ENCODE results near the gene HYAL1.
"Not testable (repeated sequence)": the region's sequence is repeated elsewhere in the genome, so short reads cannot be mapped to it uniquely, and the experiment has no call there.

Gene HYAL1

GRCh38 chr3:50270422-50271224, 32.8 kb downstream of the HYAL1 start:
- no peak for DNase-seq

- DNase-seq: no peak
Observed at GRCh38 chr3:50269977-50270413, 33.4 kb downstream of the HYAL1 start.

GRCh38 chr3:50269460-50269859, 33.9 kb downstream of the HYAL1 start:
- no peak for DNase-seq

- DNase-seq: no peak
Observed at GRCh38 chr3:50268703-50269451, 34.5 kb downstream of the HYAL1 start, which contains the start of gene SEMA3B. Gene SEMA3B (plus strand): TSS chr3:50269147. CDS start chr3:50269241, 94 bp downstream.

- DNase-seq: no peak
Observed at GRCh38 chr3:50268276-50268675, 35.1 kb downstream of the HYAL1 start.

GRCh38 chr3:50267280-50267913, 36.0 kb downstream of the HYAL1 start:
- no peak for DNase-seq

- no peak for DNase-seq
Observed at GRCh38 chr3:50266836-50267235, 36.5 kb downstream of the HYAL1 start.

GRCh38 chr3:50266017-50266416, 37.4 kb downstream of the HYAL1 start:
- DNase-seq: no peak

- no peak for DNase-seq
Observed at GRCh38 chr3:50265571-50265970, 37.8 kb downstream of the HYAL1 start.

GRCh38 chr3:50264964-50265485, 38.3 kb downstream of the HYAL1 start:
- DNase-seq: no peak

- DNase-seq: no peak
Observed at GRCh38 chr3:50264383-50264963, 38.9 kb downstream of the HYAL1 start.

GRCh38 chr3:50263478-50264382, 39.6 kb downstream of the HYAL1 start:
- DNase-seq: no peak

GRCh38 chr3:50262778-50263177, 40.6 kb downstream of the HYAL1 start:
- DNase-seq: no peak

- not testable (repeated sequence) for DNase-seq
Observed at GRCh38 chr3:50262200-50262599, 41.2 kb downstream of the HYAL1 start.

- DNase-seq: no peak
Observed at GRCh38 chr3:50261505-50261904, 41.9 kb downstream of the HYAL1 start.

- no peak for DNase-seq
Observed at GRCh38 chr3:50260942-50261441, 42.4 kb downstream of the HYAL1 start.

GRCh38 chr3:50260027-50260941, 43.1 kb downstream of the HYAL1 start:
- peak; percentile 35 to 38 for DNase-seq

- no peak for DNase-seq
Observed at GRCh38 chr3:50259432-50260026, 43.8 kb downstream of the HYAL1 start.

GRCh38 chr3:50258979-50259378, 44.4 kb downstream of the HYAL1 start:
- DNase-seq: no peak
